NCI-H2171 (cell line): Measurements from ENCODE around the gene TCF7L2.
A peak's percentile ranks its signal among the peaks of the same experiment; 100 is the strongest.

Experiments
- DNase-seq: peaks from one replicate; lab custom pipeline; 2025; lab: John Stamatoyannopoulos, UW

The TCF7L2 gene

DNA sequence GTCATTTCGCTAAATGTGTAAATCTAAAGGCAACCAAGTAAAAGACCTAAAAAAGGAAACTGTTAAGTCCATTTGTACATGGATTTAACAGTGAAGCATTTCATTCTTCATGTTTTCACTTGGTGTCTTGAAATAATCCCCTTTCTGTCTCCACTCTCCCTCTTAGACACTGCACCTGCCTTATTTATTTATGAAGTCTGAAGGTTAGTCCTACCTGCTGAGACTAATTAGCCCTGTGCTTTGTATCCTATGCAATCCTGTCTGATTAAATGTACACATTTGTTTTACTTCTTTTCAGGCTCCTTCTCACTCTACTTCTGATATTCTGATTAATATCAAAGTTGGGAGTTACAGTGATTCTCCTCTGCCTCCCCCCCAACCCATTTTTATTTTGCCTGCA, 1.9 kb upstream of the TCF7L2 start:
- DNase-seq: no peak

GRCh38 chr10:112949143-112949823, 764 bp upstream of the TCF7L2 start:
- DNase-seq: no peak

GRCh38 chr10:112950714-112951358, 789 bp downstream of the TCF7L2 start:
- peak; percentile 9 for DNase-seq

DNA sequence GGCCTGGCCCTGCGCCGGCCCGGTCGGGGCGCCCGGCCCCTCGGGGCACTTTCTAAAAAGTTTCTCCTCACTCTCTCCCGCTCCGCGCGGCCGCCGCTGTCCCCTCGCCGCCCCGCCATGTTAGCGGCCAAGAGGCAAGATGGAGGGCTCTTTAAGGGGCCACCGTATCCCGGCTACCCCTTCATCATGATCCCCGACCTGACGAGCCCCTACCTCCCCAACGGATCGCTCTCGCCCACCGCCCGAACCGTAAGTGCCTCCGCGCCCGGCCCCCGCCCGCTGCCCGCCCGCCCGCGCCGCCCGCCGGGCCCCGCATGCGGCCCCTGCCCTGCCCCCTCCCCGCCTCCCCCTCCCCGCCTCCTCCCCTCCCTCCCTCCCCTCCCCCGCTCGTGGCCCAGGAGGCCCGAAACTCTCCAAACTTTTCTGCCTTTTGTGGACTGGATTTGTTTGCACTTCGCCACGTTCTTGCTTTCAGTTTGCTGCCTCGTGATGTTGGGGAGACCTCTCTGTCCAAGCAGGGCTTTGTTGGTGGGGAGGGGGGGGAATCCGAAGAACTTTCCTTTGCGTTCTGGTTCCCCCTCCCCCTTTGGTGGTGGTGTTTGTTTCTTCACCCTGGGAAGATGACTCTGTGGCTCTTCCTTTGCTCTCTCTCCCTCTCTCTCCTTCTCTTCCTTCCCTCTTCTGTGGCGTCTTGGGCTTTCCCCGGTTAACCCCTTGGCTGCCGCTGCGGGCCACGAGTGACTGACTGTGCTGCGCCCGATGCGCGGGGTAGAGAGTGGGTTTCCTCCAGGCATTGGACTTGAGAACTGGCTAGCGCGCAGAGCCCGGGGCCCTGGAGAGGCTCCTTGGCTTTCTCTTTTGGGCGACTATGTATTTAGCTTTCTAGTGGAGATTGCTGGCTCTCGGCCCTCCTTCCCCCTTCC, 1.6 kb downstream of the TCF7L2 start:
- no peak for DNase-seq

DNA sequence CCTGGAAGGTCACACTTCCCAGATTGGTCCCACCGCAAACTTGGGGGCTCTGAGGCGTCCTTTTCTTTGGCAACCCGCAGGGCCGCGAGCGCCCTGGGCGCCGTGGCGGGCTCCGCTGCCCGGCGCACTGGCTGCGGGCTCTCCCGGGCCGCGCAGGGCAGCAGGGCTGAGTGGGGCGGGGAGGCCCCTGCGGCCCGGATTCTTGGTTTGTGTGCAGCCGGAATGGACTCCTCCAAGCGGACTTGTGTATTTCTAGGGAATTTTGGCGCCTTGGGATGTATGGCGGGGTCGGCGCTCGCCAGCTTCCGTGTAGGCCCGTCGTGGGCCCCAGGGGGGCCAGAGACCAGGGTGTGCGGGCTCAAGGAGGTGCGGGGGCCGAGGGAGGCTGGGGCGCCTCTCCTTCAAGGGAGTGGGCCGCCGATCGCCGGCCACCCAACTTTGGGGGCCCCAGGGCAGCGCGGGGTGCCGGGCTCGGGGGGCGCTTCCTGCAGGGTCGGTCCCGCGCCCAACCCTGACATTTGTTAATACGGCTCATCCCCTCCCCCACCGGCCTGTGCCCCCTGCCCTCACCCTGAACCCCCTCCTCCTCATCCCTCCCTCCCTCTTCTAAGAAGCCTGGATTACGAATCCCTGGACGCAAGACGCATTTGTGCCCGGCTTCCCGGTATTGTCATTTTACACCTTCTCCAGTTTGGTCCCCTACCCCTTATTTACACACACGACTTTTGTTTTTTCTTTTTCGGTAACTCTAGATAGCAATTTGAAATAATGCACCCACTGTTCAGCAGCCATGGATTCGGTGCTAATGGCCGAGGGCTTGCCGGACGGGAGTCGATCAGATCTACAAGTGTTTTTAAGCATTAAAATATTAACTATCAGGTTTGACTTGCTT, 2.5 kb downstream of the TCF7L2 start:
- no peak for DNase-seq

GRCh38 chr10:112953174-112954159, 3.4 kb downstream of the TCF7L2 start:
- DNase-seq: no peak

GRCh38 chr10:112954974-112955581, 5.0 kb downstream of the TCF7L2 start:
- no peak for DNase-seq

GRCh38 chr10:112955582-112956421, 5.8 kb downstream of the TCF7L2 start:
- no peak for DNase-seq

- no peak for DNase-seq
Observed at GRCh38 chr10:112956631-112957350, 6.7 kb downstream of the TCF7L2 start.

GRCh38 chr10:112957640-112958092, 7.6 kb downstream of the TCF7L2 start:
- DNase-seq: no peak

DNA sequence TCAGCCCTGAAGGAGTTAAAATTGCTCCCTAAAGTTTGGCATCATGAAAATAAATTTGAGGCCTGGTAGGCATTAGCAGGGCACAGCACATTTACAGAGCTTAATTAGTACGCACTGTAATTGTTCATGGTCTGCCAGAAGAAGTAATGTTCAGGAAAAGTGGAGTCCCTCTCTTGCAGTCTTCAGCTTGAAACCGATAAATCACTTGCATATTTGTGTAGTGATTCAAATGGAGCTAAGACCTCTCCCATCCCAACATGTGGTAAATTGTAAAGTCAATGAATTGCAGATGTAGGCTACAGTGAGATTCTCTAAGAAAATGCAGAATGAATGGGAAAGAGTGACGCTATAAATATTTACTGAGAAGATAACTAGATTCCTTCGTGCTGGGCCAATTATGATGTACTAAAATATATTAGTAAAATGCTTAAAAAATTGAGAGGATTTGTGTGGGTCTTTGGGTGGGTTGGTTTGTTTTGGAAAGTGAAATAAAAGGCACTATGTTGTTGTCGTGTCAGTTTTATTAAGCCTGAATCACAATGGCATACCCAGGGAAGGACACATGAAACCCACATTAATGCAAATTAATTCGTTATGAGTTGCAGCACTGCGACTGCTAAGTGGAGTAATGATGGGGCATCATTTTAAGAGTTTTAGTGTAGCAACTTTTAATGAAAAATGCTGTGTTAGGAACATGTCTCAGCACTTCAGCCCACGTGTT, 8.4 kb downstream of the TCF7L2 start:
- DNase-seq: no peak

GRCh38 chr10:112959207-112959838, 9.3 kb downstream of the TCF7L2 start:
- DNase-seq: no peak

GRCh38 chr10:112960151-112960681, 10.2 kb downstream of the TCF7L2 start:
- no peak for DNase-seq

- no peak for DNase-seq
Observed at GRCh38 chr10:112961609-112962008, 11.6 kb downstream of the TCF7L2 start.

- no peak for DNase-seq
Observed at GRCh38 chr10:112962343-112962742, 12.3 kb downstream of the TCF7L2 start.

- DNase-seq: no peak
Observed at GRCh38 chr10:112963835-112964234, 13.8 kb downstream of the TCF7L2 start.

DNA sequence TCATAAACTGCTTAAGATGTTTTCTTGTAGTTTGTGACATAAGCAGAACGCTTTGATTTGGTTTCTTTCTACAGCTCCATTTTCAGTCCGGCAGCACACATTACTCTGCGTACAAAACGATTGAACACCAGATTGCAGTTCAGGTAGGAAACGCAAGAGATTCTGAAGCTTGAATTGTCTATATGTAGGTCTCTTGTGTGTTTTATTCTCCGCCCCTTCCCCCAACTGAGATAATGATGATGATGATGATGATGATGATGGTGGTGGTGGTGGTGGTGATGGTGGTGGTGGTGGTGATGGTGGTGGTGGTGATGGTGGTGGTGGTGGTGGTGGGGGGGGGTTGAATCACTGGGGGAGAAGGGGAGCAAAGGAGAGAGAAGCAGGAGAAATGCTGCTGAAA, 14.4 kb downstream of the TCF7L2 start:
- no peak for DNase-seq
